ENCODE measurements around the gene TBC1D10B.
A peak's percentile ranks its signal among the peaks of the same experiment; 100 is the strongest.

GRCh38 chr16:30409125-30410060 lies 39.1 kb upstream of the TBC1D10B start:
- TF ChIP-seq CTCF (IDR thresholded peaks at IDR 0.05) (peak; percentile 89), EZH2phosphoT487 (IDR thresholded peaks at IDR 0.05) (no peak), EZH2 (IDR thresholded peaks at IDR 0.05) (no peak)

Data from neural progenitor cell (in vitro differentiated cells).